BLaER1 treated with 17β-estradiol and CSF1 and Interleukin-3, amounts not matched to agents 10 nM and 100 nM (cell line): ENCODE data around the gene RASL10B.

Experiments
- H3K27ac ChIP-seq, 11 experiments: shearing (Covaris generic); formaldehyde crosslinking; 2 replicates each; pipeline ENCODE4 v1.8.1; 2022
- H3K27me3 ChIP-seq, 11 experiments: shearing (Covaris generic); formaldehyde crosslinking; 2 replicates each; pipeline ENCODE4 v1.8.1; 2022
- H3K36me3 ChIP-seq, 11 experiments: shearing (Covaris generic); formaldehyde crosslinking; 2 replicates each; pipeline ENCODE4 v1.8.1; 2022
- H3K4me1 ChIP-seq, 10 experiments: shearing (Covaris generic); formaldehyde crosslinking; 2 replicates each; pipeline ENCODE4 v1.8.1; 2022
- H3K4me2 ChIP-seq, 11 experiments: shearing (Covaris generic); formaldehyde crosslinking; 2 replicates each; pipeline ENCODE4 v1.8.1; 2022
- H3K4me3 ChIP-seq, 10 experiments: shearing (Covaris generic); formaldehyde crosslinking; 2 replicates each; pipeline ENCODE4 v1.8.1; 2022
- H3K9ac ChIP-seq, 11 experiments: shearing (Covaris generic); formaldehyde crosslinking; 2 replicates each; pipeline ENCODE4 v1.8.1; 2022
- H3K9me3 ChIP-seq, 11 experiments: shearing (Covaris generic); formaldehyde crosslinking; replicated peaks in 1 of 11; 2 replicates each; pipeline ENCODE4 v1.8.1; 2022
- H4K20me1 ChIP-seq, 11 experiments: shearing (Covaris generic); formaldehyde crosslinking; 2 replicates each; pipeline ENCODE4 v1.8.1; 2022
- Cebpa-rat ChIP-seq, 11 experiments: shearing (Covaris generic); IDR thresholded peaks; 2 replicates each; pipeline ENCODE4 v1.8.1; 2022

RASL10B gene

GRCh38 chr17:35726127-35726952 lies 5.1 kb upstream of the RASL10B start:
- no peak overlapping the region for H3K4me3 ChIP-seq
- H3K4me2 ChIP-seq = peak overlapping the region in 7 of 11 experiments; percentile 23 to 73 (median 57); a peak in 13 of 22 replicates
- 0 out of 22 replicates have a peak overlapping the region, but pooled peaks of 1 of the 11 experiments have one; percentile 30 for H3K9ac ChIP-seq
- peaks cover 22 to 35% (median 30%) of the 10 kb centered on the region in 10 experiments for H3K4me1 ChIP-seq
- H3K36me3 ChIP-seq = peaks cover 55 to 74% (median 69%) of the 10 kb centered on the region in 11 experiments
- no peak overlapping the region for H3K27ac ChIP-seq
- no peak for TF ChIP-seq Cebpa-rat (IDR thresholded peaks at IDR 0.05)
- no peaks in the 10 kb centered on the region for H3K9me3 ChIP-seq
- H4K20me1 ChIP-seq = peaks cover 0 to 42% (median 8%) of the 10 kb centered on the region in 11 experiments; a peak in 12 of 22 replicates
- H3K27me3 ChIP-seq = peaks cover 0 to 4% (median 0%) of the 10 kb centered on the region in 11 experiments; a peak in 1 of 22 replicates

GRCh38 chr17:35726953-35727460 lies 4.4 kb upstream of the RASL10B start:
- peaks cover 49 to 67% (median 63%) of the 10 kb centered on the region in 11 experiments for H3K36me3 ChIP-seq
- H3K27ac ChIP-seq = no peak overlapping the region
- H3K27me3 ChIP-seq = peaks cover 0 to 7% (median 0%) of the 10 kb centered on the region in 11 experiments; a peak in 2 of 22 replicates
- no peak overlapping the region for H3K9ac ChIP-seq
- H3K9me3 ChIP-seq = no peaks in the 10 kb centered on the region
- H3K4me1 ChIP-seq = peaks cover 23 to 37% (median 31%) of the 10 kb centered on the region in 10 experiments
- H3K4me2 ChIP-seq = peak overlapping the region in 6 of 11 experiments; percentile 41 to 73 (median 58); a peak in 8 of 22 replicates
- peaks cover 0 to 43% (median 8%) of the 10 kb centered on the region in 11 experiments; a peak in 12 of 22 replicates for H4K20me1 ChIP-seq
- H3K4me3 ChIP-seq = no peak overlapping the region
- TF ChIP-seq Cebpa-rat (IDR thresholded peaks at IDR 0.05) = no peak

GRCh38 chr17:35727635-35728034 lies 3.8 kb upstream of the RASL10B start:
- Histone ChIP-seq H3K9me3 (no peaks in the 10 kb centered on the region), H3K36me3 (peaks cover 42 to 62% (median 56%) of the 10 kb centered on the region in 11 experiments), H3K9ac (no peak overlapping the region), H4K20me1 (peaks cover 0 to 49% (median 9%) of the 10 kb centered on the region in 11 experiments; a peak in 15 of 22 replicates), H3K4me2 (no peak overlapping the region), H3K27me3 (peaks cover 0 to 14% (median 0%) of the 10 kb centered on the region in 11 experiments; a peak in 2 of 22 replicates), H3K27ac (no peak overlapping the region), H3K4me1 (peaks cover 23 to 43% (median 38%) of the 10 kb centered on the region in 10 experiments), H3K4me3 (no peak overlapping the region)
- no peak for TF ChIP-seq Cebpa-rat (IDR thresholded peaks at IDR 0.05)

- H4K20me1 ChIP-seq = peaks cover 0 to 51% (median 15%) of the 10 kb centered on the region in 11 experiments; a peak in 16 of 22 replicates
- peaks cover 33 to 52% (median 47%) of the 10 kb centered on the region in 11 experiments for H3K36me3 ChIP-seq
- H3K4me2 ChIP-seq = no peak overlapping the region
- H3K4me1 ChIP-seq = peaks cover 23 to 53% (median 41%) of the 10 kb centered on the region in 10 experiments
- no peak overlapping the region for H3K27ac ChIP-seq
- no peak for TF ChIP-seq Cebpa-rat (IDR thresholded peaks at IDR 0.05)
- H3K9me3 ChIP-seq = no peaks in the 10 kb centered on the region
- H3K27me3 ChIP-seq = peaks cover 0 to 15% (median 0%) of the 10 kb centered on the region in 11 experiments; a peak in 2 of 22 replicates
- no peak overlapping the region for H3K4me3 ChIP-seq
- H3K9ac ChIP-seq = no peak overlapping the region
Observed at GRCh38 chr17:35728551-35728950, 2.9 kb upstream of the RASL10B start.

- no peak overlapping the region for H3K4me2 ChIP-seq
- peaks cover 23 to 55% (median 43%) of the 10 kb centered on the region in 10 experiments for H3K4me1 ChIP-seq
- no peak overlapping the region for H3K27ac ChIP-seq
Observed at GRCh38 chr17:35729405-35729833, 2.0 kb upstream of the RASL10B start.

GRCh38 chr17:35730400-35731005 lies 936 bp upstream of the RASL10B start:
- peaks cover 0 to 15% (median 0%) of the 10 kb centered on the region in 11 experiments; a peak in 2 of 22 replicates for H3K27me3 ChIP-seq
- peaks cover 0 to 58% (median 17%) of the 10 kb centered on the region in 11 experiments; a peak in 16 of 22 replicates for H4K20me1 ChIP-seq
- H3K9ac ChIP-seq = no peak overlapping the region
- peak overlapping the region; percentile 70 to 99 (median 84) for H3K4me2 ChIP-seq
- no peak for TF ChIP-seq Cebpa-rat (IDR thresholded peaks at IDR 0.05)
- H3K4me3 ChIP-seq = peak overlapping the region in 1 of 10 experiments; percentile 69; a peak in 1 of 20 replicates
- H3K27ac ChIP-seq = no peak overlapping the region
- H3K4me1 ChIP-seq = peaks cover 22 to 53% (median 42%) of the 10 kb centered on the region in 10 experiments
- H3K36me3 ChIP-seq = peaks cover 14 to 33% (median 28%) of the 10 kb centered on the region in 11 experiments; a peak in 21 of 22 replicates
- no peaks in the 10 kb centered on the region for H3K9me3 ChIP-seq

More at GRCh38 chr17:35729405-35729833, 2.0 kb upstream of the RASL10B start:
- no peak overlapping the region for H3K4me3 ChIP-seq
- H4K20me1 ChIP-seq = peaks cover 0 to 55% (median 17%) of the 10 kb centered on the region in 11 experiments; a peak in 16 of 22 replicates
- H3K9ac ChIP-seq = no peak overlapping the region
- H3K27me3 ChIP-seq = peaks cover 0 to 15% (median 0%) of the 10 kb centered on the region in 11 experiments; a peak in 2 of 22 replicates
- H3K36me3 ChIP-seq = peaks cover 25 to 44% (median 39%) of the 10 kb centered on the region in 11 experiments
- H3K9me3 ChIP-seq = no peaks in the 10 kb centered on the region
- 0 out of 22 replicates have a peak, but pooled peaks of 1 of the 11 experiments have one; percentile 28 for TF ChIP-seq Cebpa-rat (IDR thresholded peaks at IDR 0.05)

- H4K20me1 ChIP-seq = peaks cover 0 to 46% (median 17%) of the 10 kb centered on the region in 11 experiments; a peak in 14 of 22 replicates
- H3K27ac ChIP-seq = peak overlapping the region in 7 of 11 experiments; percentile 48 to 71 (median 62); a peak in 11 of 22 replicates
- H3K4me3 ChIP-seq = peak overlapping the region; percentile 51 to 77 (median 68); a peak in 19 of 20 replicates
- TF ChIP-seq Cebpa-rat (IDR thresholded peaks at IDR 0.05) = no peak
- peaks cover 0 to 15% (median 0%) of the 10 kb centered on the region in 11 experiments; a peak in 2 of 22 replicates for H3K27me3 ChIP-seq
- H3K9me3 ChIP-seq = no peaks in the 10 kb centered on the region
- peak overlapping the region in 9 of 11 experiments; percentile 68 to 84 (median 75); a peak in 17 of 22 replicates for H3K9ac ChIP-seq
- peaks cover 18 to 38% (median 31%) of the 10 kb centered on the region in 10 experiments for H3K4me1 ChIP-seq
- peaks cover under 1 to 19% (median 13%) of the 10 kb centered on the region in 11 experiments; a peak in 12 of 22 replicates for H3K36me3 ChIP-seq
- peak overlapping the region; percentile 84 to 99 (median 98) for H3K4me2 ChIP-seq
Observed at GRCh38 chr17:35731917-35732805, 722 bp downstream of the RASL10B start.
